SKM-1 treated with dmso at 0.1 percent for 144 hours (cell line): ENCODE results near the gene DAB2.

Experiments
- DNase-seq: peaks from one replicate; lab custom pipeline; 2025; ENCODE audit not compliant: unreplicated experiment; lab: John Stamatoyannopoulos, UW

Gene DAB2

DNA sequence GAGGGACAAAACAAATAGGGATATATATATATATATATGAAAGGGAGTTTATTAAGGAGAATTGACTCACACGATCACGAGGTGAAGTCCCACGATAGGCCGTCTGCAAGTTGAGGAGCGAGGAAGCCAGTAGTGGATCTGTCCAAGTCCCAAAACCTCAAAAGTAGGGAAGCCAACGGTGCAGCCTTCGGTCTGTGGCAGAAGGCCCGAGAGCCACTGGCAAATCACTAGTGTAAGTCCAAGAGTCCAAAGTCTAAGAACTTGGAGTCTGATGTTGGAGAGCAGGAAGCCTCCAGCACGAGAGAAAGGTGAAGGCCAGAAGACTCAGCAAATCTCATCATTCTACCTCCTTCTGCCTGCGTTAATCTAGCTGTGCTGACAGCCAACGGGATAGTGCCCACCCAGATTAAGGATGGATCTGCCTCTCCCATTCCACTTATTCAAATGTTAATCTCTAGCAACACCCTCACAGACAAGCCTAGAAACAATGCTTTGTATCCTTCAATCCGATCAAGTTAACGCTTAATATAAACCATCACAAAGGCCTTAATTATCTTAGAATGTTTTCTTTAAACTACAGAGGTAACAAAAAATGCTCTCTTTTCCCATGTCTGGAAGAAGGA lies 23.8 kb upstream of the DAB2 start:
- no peak for DNase-seq

- DNase-seq, result no peak
These were observed 23.2 kb upstream of the DAB2 start for GRCh38 chr5:39447968-39448367.

DNA sequence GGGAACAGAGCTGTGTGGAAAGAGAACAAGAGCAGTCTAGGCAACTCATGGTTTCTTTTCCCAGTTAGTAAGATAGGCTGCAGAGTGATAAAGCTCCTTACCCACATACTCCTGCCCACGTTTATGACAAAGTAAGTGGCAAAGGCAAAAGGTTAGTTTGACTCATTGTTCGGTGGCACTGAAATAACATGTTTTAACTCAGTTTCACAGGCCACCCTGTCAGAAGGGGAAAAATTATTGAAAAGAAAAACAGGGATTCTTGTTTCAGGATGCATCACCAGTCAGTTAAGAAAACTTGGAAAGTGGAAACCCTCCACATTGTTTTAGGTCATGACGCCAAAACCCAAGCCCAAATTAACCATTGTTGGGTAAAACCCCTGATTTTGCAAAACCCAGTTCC lies 22.3 kb upstream of the DAB2 start:
- no peak for DNase-seq

DNA sequence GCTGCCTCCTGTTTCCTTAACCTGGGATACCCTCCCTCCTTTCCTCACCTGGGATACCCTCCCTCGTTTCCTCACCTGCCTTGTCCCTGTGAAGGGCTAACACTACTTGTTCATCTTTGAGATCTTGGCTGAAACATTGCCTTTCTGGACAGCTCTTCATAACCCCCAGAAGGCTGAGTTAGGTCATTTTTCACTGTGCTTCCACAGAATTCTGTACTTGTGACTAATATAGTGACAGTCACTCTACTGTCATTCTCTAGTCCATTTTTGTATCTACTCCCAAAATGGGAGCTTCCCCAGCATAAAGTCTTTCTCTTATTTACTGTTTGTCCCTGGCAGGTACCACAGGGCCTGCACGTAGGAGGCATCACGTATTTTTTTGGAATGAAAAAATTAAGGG lies 21.5 kb upstream of the DAB2 start:
- DNase-seq, result no peak

- no peak for DNase-seq
These were observed 19.1 kb upstream of the DAB2 start for GRCh38 chr5:39443911-39444310.

- DNase-seq, result no peak
These were observed 18.2 kb upstream of the DAB2 start for GRCh38 chr5:39442991-39443390.

GRCh38 chr5:39441838-39442237 lies 17.1 kb upstream of the DAB2 start:
- no peak for DNase-seq

- no peak for DNase-seq
These were observed 16.3 kb upstream of the DAB2 start for GRCh38 chr5:39440958-39441624.

DNA sequence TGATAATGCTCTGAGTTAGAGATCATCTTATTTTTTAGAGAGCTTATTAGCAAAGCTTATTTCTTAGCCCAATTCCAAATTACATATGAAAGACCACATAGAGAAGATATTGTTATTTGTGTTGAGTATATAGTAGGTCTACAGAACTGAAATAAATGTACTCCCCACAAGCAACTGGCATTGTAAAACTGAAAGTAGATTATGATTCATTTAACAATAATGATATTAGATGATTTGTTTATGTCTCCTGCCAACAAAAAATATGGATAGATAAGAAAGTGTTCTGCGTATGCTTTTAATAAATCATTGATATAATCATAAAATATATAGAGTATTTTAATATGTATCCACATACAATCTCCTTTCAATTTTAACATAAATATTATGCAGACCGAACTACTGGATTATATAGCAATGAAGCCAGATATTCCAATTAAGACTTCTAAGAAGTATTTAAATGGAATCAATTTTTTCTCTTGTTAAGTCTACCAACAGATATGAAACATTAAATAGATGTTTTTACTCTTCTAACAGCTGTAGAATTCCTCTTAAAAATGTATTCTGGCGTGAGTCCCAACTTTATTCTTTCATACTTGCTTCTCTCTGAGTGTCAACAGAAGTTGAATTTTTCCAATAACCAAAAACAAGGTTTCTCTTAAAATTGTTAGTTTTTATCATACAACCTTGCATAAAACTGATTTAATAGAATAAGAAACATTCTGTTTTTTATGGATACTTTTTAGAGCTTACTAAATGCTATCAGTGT lies 15.6 kb upstream of the DAB2 start:
- no peak for DNase-seq

DNA sequence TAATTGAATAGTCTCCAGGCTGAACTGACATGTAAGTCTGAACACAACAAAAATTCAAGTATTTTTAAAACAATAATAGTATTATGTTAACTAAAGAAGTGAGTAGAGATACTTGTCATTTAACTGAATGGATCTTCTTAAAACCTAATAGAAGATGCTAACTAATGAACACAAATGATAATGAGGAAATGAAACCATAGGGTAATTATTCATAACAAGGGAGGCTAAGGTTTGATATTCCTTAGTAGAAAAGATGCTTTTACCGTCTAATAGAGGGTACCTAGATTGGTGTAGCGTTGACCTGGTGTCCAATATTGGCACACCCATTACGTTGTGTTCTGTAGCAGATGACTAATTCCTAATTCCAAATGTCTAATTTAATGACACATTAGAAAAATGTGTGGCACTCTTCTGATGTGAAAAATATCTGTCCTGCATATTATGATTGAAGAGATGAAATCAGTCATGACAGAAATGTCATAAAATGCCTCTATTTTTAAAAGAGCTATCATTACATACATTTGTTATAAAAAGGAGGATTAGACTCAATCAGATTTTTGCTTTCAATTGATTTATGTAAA lies 14.9 kb upstream of the DAB2 start:
- DNase-seq, result no peak

GRCh38 chr5:39437467-39437866 lies 12.7 kb upstream of the DAB2 start:
- no peak for DNase-seq

- DNase-seq, result no peak
These were observed 9.1 kb upstream of the DAB2 start for GRCh38 chr5:39433848-39434247.

- DNase-seq, result no peak
These were observed 8.1 kb upstream of the DAB2 start for GRCh38 chr5:39432696-39433530.

DNA sequence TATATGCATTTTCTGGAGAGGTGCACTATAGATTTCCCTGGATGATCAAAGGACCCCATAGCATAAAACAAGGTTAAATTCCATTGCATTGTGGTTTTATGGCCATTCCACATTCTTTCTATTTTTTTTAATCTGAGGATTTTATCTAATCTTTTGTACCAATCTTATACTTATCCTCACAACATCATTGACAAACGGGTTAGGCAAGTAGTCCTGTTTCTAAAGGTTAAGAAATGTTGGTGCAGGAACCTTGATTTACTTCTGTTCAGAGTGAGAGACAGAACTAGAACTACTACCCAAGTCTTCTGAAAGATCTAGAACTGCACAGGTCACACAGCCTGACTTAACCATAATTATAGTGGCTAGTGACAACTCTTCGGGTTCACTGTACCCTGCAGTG lies 5.7 kb upstream of the DAB2 start:
- DNase-seq, result no peak

DNA sequence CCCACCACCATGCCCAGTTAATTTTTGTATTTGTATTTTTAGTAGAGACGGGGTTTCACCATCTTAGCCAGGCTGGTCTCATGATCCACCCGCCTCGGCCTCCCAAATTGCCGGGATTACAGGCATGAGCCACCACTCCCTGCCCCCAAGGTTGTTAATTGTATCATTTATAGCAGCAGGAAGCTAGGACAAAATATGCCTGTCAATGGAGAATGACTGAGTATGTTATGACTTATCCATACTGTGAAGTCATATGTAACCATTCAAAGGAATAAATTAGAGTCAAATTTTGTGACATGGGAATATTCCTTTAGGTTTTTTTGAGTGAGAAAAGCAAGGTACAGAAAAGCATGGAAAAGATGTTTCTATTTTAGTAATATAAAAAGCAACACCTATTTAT lies 3.9 kb upstream of the DAB2 start:
- DNase-seq, result no peak

- no peak for DNase-seq
These were observed 2.9 kb upstream of the DAB2 start for GRCh38 chr5:39427633-39428032.

GRCh38 chr5:39427229-39427628 lies 2.4 kb upstream of the DAB2 start:
- DNase-seq, result no peak

GRCh38 chr5:39426746-39427105 lies 1.9 kb upstream of the DAB2 start:
- DNase-seq, result no peak

GRCh38 chr5:39426051-39426745 lies 1.4 kb upstream of the DAB2 start:
- DNase-seq, result no peak

DNA sequence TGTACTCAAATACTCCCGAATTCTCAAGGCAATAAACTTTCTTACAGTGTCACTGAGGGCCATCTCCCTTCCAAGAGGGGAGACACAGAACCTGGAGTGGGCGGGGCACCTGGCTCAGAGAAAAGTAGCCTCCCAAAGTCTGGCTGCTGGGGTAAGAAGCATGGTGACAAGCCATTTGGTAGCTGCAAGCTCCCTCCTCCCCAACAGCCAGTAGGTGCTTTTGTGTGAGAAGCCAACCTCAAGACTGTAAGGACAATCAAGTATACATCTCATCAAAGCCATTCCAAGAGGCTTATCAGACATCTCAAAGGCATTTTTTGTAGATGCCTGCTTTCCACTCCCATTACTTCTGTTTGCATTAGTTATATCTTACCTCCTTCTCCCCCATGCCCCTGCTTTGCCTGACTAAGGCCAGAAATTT lies 1.4 kb downstream of the DAB2 start:
- DNase-seq, result no peak
